Stomach (tissue), 4 donors: ENCODE measurements around the gene ADIPOR1.
"Not testable (repeated sequence)": the region's sequence is repeated elsewhere in the genome, so short reads cannot be mapped to it uniquely, and the experiment has no call there.

ENCODE experiments used
- CTCF ChIP-seq, 7 experiments: fragments of 450-650 bp in 4 of 7; fragments of 200-600 bp in 3 of 7; sonication (generic) in 3 of 7; IDR thresholded peaks; one replicate each; pipeline ENCODE4 v1.5.1; 2016 to 2019; ENCODE audit warnings: antibody characterized with exemption in 7 of 7, control low read depth in 2 of 7, mild to moderate bottlenecking in 1 of 7
- POLR2AphosphoS5 ChIP-seq, 3 donors: sonication (generic); formaldehyde crosslinking; IDR thresholded peaks; one replicate each; pipeline ENCODE4 v1.6.1; 2016; ENCODE audit warnings: antibody characterized with exemption in 3 of 3

- TF ChIP-seq POLR2AphosphoS5, CTCF (IDR thresholded peaks at IDR 0.05): not testable (repeated sequence)
Measured at GRCh38 chr1:203005395-203006142, 47.5 kb upstream of the ADIPOR1 start.
